Endodermal cell (in vitro differentiated cells): ENCODE measurements around the gene HAAO. TPM values are rescaled to one million over a fixed set of nuclear protein-coding genes. Genes with fewer than 3 reads are reported as not detected.

ENCODE experiments used
- DNase-seq: peaks from one replicate; pipeline ENCODE4 v3.0.0-alpha.2; 2017
- H3K27ac ChIP-seq: 2 replicates; pipeline ENCODE4 v1.5.1; 2013; ENCODE audit warnings: mild to moderate bottlenecking, low read depth, low read length, moderate library complexity
- H3K27me3 ChIP-seq: 2 replicates; pipeline ENCODE4 v1.6.1; 2013; ENCODE audit warnings: mild to moderate bottlenecking, low read length, moderate library complexity; ENCODE audit not compliant: insufficient read depth, control insufficient read depth, poor library complexity, severe bottlenecking
- H3K36me3 ChIP-seq: 2 replicates; pipeline ENCODE4 v1.7.0; 2013; ENCODE audit warnings: mild to moderate bottlenecking, low read length, moderate library complexity; ENCODE audit not compliant: control insufficient read depth, insufficient read depth
- H3K4me1 ChIP-seq: one replicate; pipeline ENCODE4 v1.7.0; 2013; ENCODE audit warnings: low read length; ENCODE audit not compliant: control insufficient read depth, insufficient read depth
- H3K4me3 ChIP-seq: 2 replicates; pipeline ENCODE4 v1.5.1; 2013; ENCODE audit warnings: mild to moderate bottlenecking, low read length, moderate library complexity
- H3K9ac ChIP-seq: 2 replicates; pipeline ENCODE4 v1.6.1; 2013; ENCODE audit warnings: mild to moderate bottlenecking, low read length, moderate library complexity; ENCODE audit not compliant: poor library complexity, severe bottlenecking; ENCODE audit errors: extremely low read depth
- H3K9me3 ChIP-seq: 2 replicates; pipeline ENCODE4 v1.6.1; 2013; ENCODE audit warnings: mild to moderate bottlenecking, low read length, moderate library complexity; ENCODE audit not compliant: control insufficient read depth
- H3K27ac Mint-ChIP-seq: 2 replicates; pipeline ENCODE4 v1.8.0; 2020; ENCODE audit warnings: mixed read lengths
- H3K27me3 Mint-ChIP-seq: 2 replicates; pipeline ENCODE4 v1.8.0; 2021; ENCODE audit warnings: mild to moderate bottlenecking, mixed read lengths; ENCODE audit not compliant: insufficient read depth
- H3K36me3 Mint-ChIP-seq: 2 replicates; pipeline ENCODE4 v1.8.0; 2020; ENCODE audit warnings: low read depth, mixed read lengths
- H3K4me1 Mint-ChIP-seq: 2 replicates; pipeline ENCODE4 v1.8.0; 2020; ENCODE audit warnings: mixed read lengths
- H3K4me3 Mint-ChIP-seq: 2 replicates; pipeline ENCODE4 v1.8.0; 2020; ENCODE audit warnings: mild to moderate bottlenecking, moderate library complexity, mixed read lengths
- H3K9me3 Mint-ChIP-seq: 2 replicates; pipeline ENCODE4 v1.8.0; 2020; ENCODE audit warnings: mild to moderate bottlenecking, mixed read lengths
- WGBS, 2 experiments: methylation state at CpG; one replicate each; pipeline versions ENCODE4 v1.1.5 to v1.1.7; 2013; ENCODE audit warnings: missing lambda C conversion rate in 2 of 2, mixed read lengths in 1 of 2; ENCODE audit not compliant: insufficient coverage in 1 of 2, insufficient read length in 1 of 2; 5-methylcytosine and 5-hydroxymethylcytosine counted together
- total RNA-seq, 2 donors: library from RNA; stranded (reverse); fragmentation: NEBNext Ultra II Directional in 1 of 2; extraction: Animal tissue kit (Norgen Biotek cat#: 25700) in 1 of 2; gene quantifications; 2 replicates in 1 of 2; 3 replicates in 1 of 2; pipeline ENCODE4 v1.2.1, GENCODE V29; 2021
- TF ChIP-seq, protein P1 (sequence below): fragments of 200-600 bp; sonication (generic); conservative IDR thresholded peaks from 2 replicates; pipeline ENCODE4 v1.5.0; 2021; ENCODE audit warnings: antibody characterized with exemption, mild to moderate bottlenecking

HAAO gene
- total RNA-seq, 2 donors from 2014 or later: 13.4 to 24.2 TPM

DNA sequence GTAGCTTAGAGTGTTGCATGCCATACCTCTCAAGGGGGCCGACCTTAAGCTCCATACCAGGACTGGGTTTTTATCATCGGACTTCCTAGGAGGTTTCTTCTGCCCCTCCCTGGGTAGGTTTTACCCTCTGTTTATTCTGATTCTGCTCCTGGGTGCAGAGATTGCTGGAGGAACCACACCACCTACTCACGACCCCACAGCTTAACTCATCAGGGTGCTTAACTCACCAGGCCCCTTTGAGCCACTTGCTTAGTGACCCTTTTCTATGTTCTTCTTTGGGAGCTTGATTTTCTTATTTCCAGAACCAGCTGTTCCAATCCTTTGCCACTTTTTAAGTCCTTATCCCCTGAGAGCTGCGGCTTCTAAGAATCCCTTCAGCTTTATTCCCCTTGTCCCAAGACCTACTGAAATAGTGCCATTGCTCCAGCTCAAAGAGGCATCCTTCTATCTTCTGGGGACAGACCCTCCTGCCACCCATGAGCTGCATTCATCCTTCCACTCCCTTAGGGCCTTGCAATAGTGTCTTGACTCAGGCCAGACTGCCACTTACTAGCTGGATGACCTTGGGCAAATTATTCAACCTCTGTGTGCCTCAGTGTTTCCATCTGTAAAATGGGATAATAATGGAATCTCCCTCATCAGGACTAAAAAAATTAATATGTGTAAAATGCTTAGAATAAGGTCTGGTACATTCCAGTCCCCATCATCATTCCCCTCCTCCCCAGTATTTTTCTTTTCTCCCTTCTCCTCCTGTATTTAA, 34.2 kb downstream of the HAAO start:
- Mint-ChIP-seq H3K9me3 (no peaks in the 10 kb centered on the region), H3K27me3 (no peaks in the 10 kb centered on the region), H3K36me3 (peaks cover 18% of the 10 kb centered on the region), H3K27ac (no peak overlapping the region), H3K4me3 (no peak overlapping the region), H3K4me1 (peaks cover 6% of the 10 kb centered on the region)
- 87 to 100% methylated on average over 2 to 4 of the region's 4 CpGs for WGBS, 2 experiments
- peaks cover 3% of the 10 kb centered on the region for H3K36me3 ChIP-seq
- no peak for DNase-seq
- H3K4me3 ChIP-seq: no peak overlapping the region
- no peaks in the 10 kb centered on the region for H3K27me3 ChIP-seq
- no peaks in the 10 kb centered on the region for H3K4me1 ChIP-seq
- TF ChIP-seq, protein P1, sequence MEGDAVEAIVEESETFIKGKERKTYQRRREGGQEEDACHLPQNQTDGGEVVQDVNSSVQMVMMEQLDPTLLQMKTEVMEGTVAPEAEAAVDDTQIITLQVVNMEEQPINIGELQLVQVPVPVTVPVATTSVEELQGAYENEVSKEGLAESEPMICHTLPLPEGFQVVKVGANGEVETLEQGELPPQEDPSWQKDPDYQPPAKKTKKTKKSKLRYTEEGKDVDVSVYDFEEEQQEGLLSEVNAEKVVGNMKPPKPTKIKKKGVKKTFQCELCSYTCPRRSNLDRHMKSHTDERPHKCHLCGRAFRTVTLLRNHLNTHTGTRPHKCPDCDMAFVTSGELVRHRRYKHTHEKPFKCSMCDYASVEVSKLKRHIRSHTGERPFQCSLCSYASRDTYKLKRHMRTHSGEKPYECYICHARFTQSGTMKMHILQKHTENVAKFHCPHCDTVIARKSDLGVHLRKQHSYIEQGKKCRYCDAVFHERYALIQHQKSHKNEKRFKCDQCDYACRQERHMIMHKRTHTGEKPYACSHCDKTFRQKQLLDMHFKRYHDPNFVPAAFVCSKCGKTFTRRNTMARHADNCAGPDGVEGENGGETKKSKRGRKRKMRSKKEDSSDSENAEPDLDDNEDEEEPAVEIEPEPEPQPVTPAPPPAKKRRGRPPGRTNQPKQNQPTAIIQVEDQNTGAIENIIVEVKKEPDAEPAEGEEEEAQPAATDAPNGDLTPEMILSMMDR: no peak
- H3K9me3 ChIP-seq: no peaks in the 10 kb centered on the region
- H3K27ac ChIP-seq: no peak overlapping the region
- H3K9ac ChIP-seq: no peak overlapping the region

DNA sequence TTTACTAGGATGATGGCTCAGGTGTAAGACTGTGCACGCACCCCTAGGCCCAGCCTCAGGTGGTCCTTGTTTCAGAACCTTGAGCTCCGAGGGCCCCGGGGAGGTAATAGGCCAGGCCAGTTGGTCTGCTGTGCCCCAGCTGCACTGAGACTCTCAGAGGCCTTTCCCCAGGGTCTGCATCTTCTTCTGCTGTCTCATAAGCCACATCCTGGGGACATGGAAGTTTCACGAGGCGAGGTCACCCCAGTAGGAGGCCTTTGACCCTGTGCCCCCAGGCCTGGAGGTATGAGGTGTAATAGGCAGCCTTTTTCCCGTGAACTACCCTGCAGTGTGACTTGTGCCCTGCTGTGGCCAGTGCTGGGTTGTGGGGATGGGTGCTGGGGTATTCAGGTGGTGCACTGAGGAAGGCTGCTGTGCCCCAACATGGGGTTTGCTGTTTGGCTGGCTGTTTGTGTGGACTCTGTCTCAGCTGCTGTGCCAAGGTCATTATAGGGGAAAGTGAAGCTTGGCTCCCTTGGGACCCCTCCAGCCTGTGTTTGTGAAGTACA, 35.3 kb downstream of the HAAO start:
- peaks cover 6% of the 10 kb centered on the region for H3K4me1 Mint-ChIP-seq
- Histone ChIP-seq H3K4me1 (no peaks in the 10 kb centered on the region), H3K27ac (no peak overlapping the region), H3K9me3 (no peaks in the 10 kb centered on the region), H3K4me3 (no peak overlapping the region), H3K36me3 (peaks cover 3% of the 10 kb centered on the region), H3K9ac (no peak overlapping the region), H3K27me3 (no peaks in the 10 kb centered on the region)
- H3K27ac Mint-ChIP-seq: no peak overlapping the region
- TF ChIP-seq, protein P1: no peak
- 95 to 96% methylated on average over 5 to 6 of the region's 6 CpGs for WGBS, 2 experiments
- no peak for DNase-seq
- no peaks in the 10 kb centered on the region for H3K27me3 Mint-ChIP-seq
- H3K4me3 Mint-ChIP-seq: no peak overlapping the region
- peaks cover 14% of the 10 kb centered on the region for H3K36me3 Mint-ChIP-seq
- H3K9me3 Mint-ChIP-seq: no peaks in the 10 kb centered on the region

DNA sequence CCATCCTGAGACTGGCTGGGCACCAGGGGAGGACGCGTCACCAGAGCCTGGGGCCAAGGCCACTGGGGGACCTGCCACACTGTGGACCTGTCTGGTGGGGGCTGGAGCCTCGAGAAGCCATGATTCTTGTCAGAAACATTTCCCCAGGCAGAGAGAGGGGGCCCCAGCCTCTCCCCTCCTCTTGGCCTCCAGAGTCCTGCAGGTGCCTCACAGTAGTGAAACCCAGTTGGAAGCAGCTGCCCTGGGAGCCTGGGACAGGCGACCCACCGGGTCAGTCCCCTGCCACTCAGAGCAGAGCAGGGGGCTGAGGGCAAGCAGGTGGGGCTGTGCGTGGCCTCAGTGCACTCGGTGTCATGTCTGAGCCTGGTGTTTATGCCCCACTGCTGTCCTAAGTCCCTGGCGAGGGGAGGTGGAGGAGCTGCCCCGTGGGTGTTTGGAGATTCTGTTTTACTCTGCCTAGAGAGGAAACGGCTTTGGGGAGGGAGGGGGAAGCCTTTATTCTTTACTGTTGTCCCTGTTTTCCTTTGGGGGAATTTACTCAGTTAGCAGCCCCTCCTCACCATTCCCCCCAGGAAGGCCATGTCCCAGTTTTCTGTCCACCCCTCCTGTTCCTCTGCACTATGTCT, 36.1 kb downstream of the HAAO start:
- Mint-ChIP-seq H3K36me3 (peaks cover 16% of the 10 kb centered on the region), H3K9me3 (no peaks in the 10 kb centered on the region), H3K27me3 (no peaks in the 10 kb centered on the region), H3K4me3 (no peak overlapping the region), H3K27ac (no peak overlapping the region), H3K4me1 (peaks cover 6% of the 10 kb centered on the region)
- no peak for DNase-seq
- TF ChIP-seq, protein P1: no peak
- Histone ChIP-seq H3K9me3 (no peaks in the 10 kb centered on the region), H3K27me3 (no peaks in the 10 kb centered on the region), H3K27ac (no peak overlapping the region), H3K9ac (no peak overlapping the region), H3K36me3 (peaks cover 3% of the 10 kb centered on the region), H3K4me3 (no peak overlapping the region), H3K4me1 (no peaks in the 10 kb centered on the region)
- WGBS, 2 experiments: 84 to 88% methylated on average over 6 to 10 of the region's 10 CpGs
